Measurements from ENCODE around the gene ATOSA.

DNA sequence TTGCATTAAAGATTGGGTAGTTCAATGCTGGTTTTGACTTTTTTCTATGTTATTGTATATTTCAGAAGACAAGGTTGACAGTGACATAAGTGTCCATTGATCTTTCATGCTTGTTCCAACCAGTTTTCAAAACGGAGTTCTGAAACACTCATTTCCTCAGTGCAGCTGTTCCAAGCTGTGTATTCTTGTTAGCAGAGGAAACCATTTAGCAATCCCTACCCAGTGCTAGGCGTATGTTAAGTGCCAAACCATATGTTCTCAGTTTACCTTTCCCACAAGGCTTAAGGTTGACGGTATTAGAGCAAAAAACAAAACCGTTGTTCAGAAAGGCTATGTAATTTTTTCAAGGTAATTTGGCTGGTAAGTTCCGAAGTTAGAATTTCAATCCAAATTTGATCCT is 9.1 kb downstream of the ATOSA start:
- TF ChIP-seq, protein P1, sequence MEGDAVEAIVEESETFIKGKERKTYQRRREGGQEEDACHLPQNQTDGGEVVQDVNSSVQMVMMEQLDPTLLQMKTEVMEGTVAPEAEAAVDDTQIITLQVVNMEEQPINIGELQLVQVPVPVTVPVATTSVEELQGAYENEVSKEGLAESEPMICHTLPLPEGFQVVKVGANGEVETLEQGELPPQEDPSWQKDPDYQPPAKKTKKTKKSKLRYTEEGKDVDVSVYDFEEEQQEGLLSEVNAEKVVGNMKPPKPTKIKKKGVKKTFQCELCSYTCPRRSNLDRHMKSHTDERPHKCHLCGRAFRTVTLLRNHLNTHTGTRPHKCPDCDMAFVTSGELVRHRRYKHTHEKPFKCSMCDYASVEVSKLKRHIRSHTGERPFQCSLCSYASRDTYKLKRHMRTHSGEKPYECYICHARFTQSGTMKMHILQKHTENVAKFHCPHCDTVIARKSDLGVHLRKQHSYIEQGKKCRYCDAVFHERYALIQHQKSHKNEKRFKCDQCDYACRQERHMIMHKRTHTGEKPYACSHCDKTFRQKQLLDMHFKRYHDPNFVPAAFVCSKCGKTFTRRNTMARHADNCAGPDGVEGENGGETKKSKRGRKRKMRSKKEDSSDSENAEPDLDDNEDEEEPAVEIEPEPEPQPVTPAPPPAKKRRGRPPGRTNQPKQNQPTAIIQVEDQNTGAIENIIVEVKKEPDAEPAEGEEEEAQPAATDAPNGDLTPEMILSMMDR (IDR thresholded peaks at IDR 0.05) = no peak
- TF ChIP-seq POLR2A (IDR thresholded peaks at IDR 0.05) = no peak
- TF ChIP-seq EP300 (IDR thresholded peaks at IDR 0.05) = no peak
- no peak for TF ChIP-seq POLR2AphosphoS5 (IDR thresholded peaks at IDR 0.05)

All from stomach (tissue), 4 donors.